Cardiac muscle cell (in vitro differentiated cells and primary cell): ENCODE measurements around the gene OPRL1. TPM values are rescaled to one million over a fixed set of nuclear protein-coding genes. Genes with fewer than 3 reads are reported as not detected.

Experiments used
- DNase-seq, 2 donors: peaks; one replicate each; pipeline versions ENCODE4 v3.0.0 to v3.0.0-alpha.2; 2010 to 2017; ENCODE audit warnings: low read depth in 1 of 2, low spot score in 1 of 2
- H3K27ac ChIP-seq: fragments of 200-600 bp; sonication (generic); 2 replicates; pipeline ENCODE4 v1.5.1; 2016
- H3K27me3 ChIP-seq: fragments of 200-600 bp; sonication (generic); 2 replicates; pipeline ENCODE4 v1.6.0; 2016; ENCODE audit warnings: control low read depth
- H3K36me3 ChIP-seq: fragments of 200-600 bp; sonication (generic); 2 replicates; pipeline ENCODE4 v1.5.1; 2016; ENCODE audit warnings: control low read depth
- H3K4me1 ChIP-seq: fragments of 200-600 bp; sonication (generic); 2 replicates; pipeline ENCODE4 v1.8.1; 2017; ENCODE audit warnings: low read depth, mild to moderate bottlenecking, mixed run types
- H3K4me3 ChIP-seq: fragments of 200-600 bp; sonication (generic); 2 replicates; pipeline ENCODE4 v1.5.1; 2016; ENCODE audit warnings: mild to moderate bottlenecking
- H3K9me3 ChIP-seq: fragments of 200-600 bp; sonication (generic); 2 replicates; pipeline ENCODE4 v1.5.1; 2017; ENCODE audit warnings: low read depth, mild to moderate bottlenecking, control low read depth
- CTCF ChIP-seq: IDR thresholded peaks from 2 replicates; pipeline ENCODE4 v1.5.1; 2012; ENCODE audit warnings: low read depth, mild to moderate bottlenecking, low read length
- polyA plus RNA-seq: library from polyadenylated mRNA; unstranded; fragments of >200 nt; fragmentation: Nextera tagmentation; extraction: Ambion mirVana; gene quantifications from 2 replicates; pipeline ENCODE4 v1.2.1, GENCODE V29; 2016
- total RNA-seq: library from RNA; depleted of rRNA; stranded (reverse); fragments of >200 nt; gene quantifications from 2 replicates; pipeline ENCODE4 v1.2.3, GENCODE V29; 2016

The OPRL1 gene
- total and polyA plus RNA-seq, 2 experiments from 2014 or later = 2.1 to 9.6 TPM

GRCh38 chr20:64067005-64067632 is 12.8 kb upstream of the OPRL1 start:
- H3K27ac ChIP-seq = no peak overlapping the region
- no peaks in the 10 kb centered on the region for H3K9me3 ChIP-seq
- H3K36me3 ChIP-seq = peaks cover 6% of the 10 kb centered on the region
- H3K27me3 ChIP-seq = no peaks in the 10 kb centered on the region
- no peak for DNase-seq
- TF ChIP-seq CTCF = no peak
- no peak overlapping the region for H3K4me3 ChIP-seq
- peaks cover 9% of the 10 kb centered on the region for H3K4me1 ChIP-seq

- H3K9me3 ChIP-seq = no peaks in the 10 kb centered on the region
- H3K27ac ChIP-seq = no peak overlapping the region
- H3K36me3 ChIP-seq = peaks cover 6% of the 10 kb centered on the region
- TF ChIP-seq CTCF = no peak
- DNase-seq = no peak
- H3K27me3 ChIP-seq = no peaks in the 10 kb centered on the region
- no peak overlapping the region for H3K4me3 ChIP-seq
- peaks cover 5% of the 10 kb centered on the region for H3K4me1 ChIP-seq
Observed at GRCh38 chr20:64067733-64068307, 12.1 kb upstream of the OPRL1 start.

DNA sequence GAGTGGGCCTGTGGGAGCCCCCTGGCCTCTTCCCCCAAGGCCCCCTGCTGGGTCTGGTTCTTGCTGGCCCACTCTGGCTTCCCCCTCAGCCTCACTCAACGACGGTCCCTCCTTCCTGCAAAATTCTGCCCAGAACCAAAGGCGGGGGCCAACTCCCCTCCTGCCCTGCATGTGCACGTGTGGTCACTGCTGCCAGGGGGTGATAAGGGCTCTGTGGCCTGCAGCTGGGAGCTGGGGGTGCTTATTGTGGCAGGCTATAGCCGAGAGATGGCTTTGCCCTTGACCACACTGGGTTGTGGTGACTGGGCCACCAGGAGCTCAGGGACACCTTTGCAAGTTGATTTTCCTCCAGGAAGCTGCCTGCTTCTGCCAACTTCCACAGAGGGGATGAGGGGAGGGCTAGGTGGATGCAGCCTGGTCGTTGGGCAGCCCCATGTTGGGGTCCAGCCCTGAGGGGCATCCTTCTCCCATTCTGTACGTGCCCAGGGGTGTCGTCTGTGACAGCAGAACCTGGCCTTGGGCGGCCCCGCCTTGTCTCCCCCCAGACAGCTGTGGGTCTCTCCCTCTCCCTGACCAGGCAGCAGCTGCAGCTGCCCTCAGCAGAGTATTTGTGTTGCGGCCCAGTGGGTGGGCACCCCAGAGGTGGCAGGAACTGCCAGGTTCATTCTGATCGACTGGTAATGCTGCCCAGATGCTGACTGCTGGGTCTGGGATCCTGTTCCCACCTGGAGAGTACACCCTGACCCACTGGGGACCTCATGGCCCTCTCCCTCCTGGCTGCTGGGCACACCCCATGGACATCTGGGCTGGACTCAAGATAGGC is 11.3 kb upstream of the OPRL1 start:
- DNase-seq = no peak
- H3K4me3 ChIP-seq = no peak overlapping the region
- peaks cover 5% of the 10 kb centered on the region for H3K4me1 ChIP-seq
- H3K27me3 ChIP-seq = no peaks in the 10 kb centered on the region
- H3K27ac ChIP-seq = no peak overlapping the region
- H3K36me3 ChIP-seq = peaks cover 6% of the 10 kb centered on the region
- TF ChIP-seq CTCF = no peak
- no peaks in the 10 kb centered on the region for H3K9me3 ChIP-seq

DNA sequence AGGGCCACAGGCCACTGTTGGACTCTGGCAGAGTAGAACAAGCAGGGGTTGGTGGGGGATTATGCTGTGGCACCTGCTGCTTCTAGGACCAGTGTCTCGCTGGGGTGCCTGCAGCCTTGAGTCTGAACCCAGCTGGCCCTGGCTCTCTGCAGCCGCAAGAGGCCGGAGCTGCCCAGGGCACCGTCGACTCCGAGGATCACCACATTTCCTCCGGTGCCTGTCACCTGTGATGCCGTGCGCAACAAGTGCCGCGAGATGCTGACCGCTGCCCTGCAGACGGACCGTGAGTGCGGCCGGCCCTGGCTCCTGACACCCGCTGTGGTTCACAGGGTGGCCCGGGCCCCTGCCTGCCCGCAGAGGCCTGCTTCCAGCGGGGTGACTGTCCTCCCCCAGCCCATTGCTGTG is 10.7 kb upstream of the OPRL1 start:
- Histone ChIP-seq H3K36me3 (peaks cover 6% of the 10 kb centered on the region), H3K4me3 (no peak overlapping the region), H3K27me3 (no peaks in the 10 kb centered on the region), H3K4me1 (peaks cover under 1% of the 10 kb centered on the region), H3K9me3 (no peaks in the 10 kb centered on the region), H3K27ac (no peak overlapping the region)
- DNase-seq = no peak
- no peak for TF ChIP-seq CTCF

DNA sequence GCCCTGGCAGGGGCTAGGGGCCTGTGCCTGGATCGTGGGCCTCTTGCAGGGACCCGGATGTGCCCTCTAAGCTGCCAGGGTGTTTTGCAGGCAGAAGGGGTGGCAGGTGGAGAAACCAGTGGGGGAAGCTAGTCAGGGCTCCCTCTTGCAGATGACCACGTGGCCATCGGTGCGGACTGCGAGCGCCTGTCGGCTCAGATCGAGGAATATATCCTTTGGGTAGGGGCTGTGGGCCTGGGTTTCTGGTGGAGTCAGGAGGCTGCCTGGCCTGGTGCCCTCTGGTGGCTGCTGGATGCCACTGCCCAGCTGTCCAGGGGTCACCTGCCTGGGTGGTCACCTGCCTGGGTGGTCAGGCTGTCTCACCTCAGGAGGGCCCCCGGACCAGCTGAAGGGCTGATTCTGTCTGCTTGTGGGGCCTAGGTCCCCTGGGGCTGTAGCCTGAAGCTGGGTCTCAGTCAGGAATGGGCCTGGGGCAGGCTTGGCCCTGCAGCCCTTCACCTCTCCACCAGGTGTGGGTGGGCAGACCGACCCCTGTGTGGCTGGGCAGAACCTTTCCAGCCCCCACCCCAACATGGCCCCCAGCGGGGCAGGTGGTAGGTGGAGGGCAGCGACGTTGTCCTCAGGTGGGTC is 10.2 kb upstream of the OPRL1 start:
- Histone ChIP-seq H3K36me3 (peaks cover 6% of the 10 kb centered on the region), H3K4me3 (no peak overlapping the region), H3K27me3 (no peaks in the 10 kb centered on the region), H3K4me1 (no peaks in the 10 kb centered on the region), H3K9me3 (no peaks in the 10 kb centered on the region), H3K27ac (no peak overlapping the region)
- peak; percentile 35 to 63 for DNase-seq
- TF ChIP-seq CTCF = peak; percentile 77
